Transverse colon (tissue), 4 donors: ENCODE data around the gene NCAPD3. TPM values are rescaled to one million over a fixed set of nuclear protein-coding genes. Genes with fewer than 3 reads are reported as not detected.

ENCODE experiments used
- DNase-seq: peaks from one replicate; pipeline ENCODE4 v3.0.0-alpha.2; 2019
- H3K27ac ChIP-seq, 4 donors: fragments of 200-600 bp; sonication (generic); 2 replicates each; pipeline ENCODE4 v1.5.1; 2016 to 2018; ENCODE audit warnings: inconsistent platforms in 4 of 4
- H3K27me3 ChIP-seq: fragments of 200-600 bp; sonication (generic); 2 replicates; pipeline ENCODE4 v1.5.1; 2017; ENCODE audit warnings: inconsistent platforms
- H3K36me3 ChIP-seq, 4 donors: fragments of 200-600 bp; sonication (generic); 2 replicates each; pipeline ENCODE4 v1.5.1; 2017 to 2019; ENCODE audit warnings: inconsistent platforms in 4 of 4
- H3K4me1 ChIP-seq, 4 donors: fragments of 200-600 bp; sonication (generic); 2 replicates each; pipeline ENCODE4 v1.5.1; 2017 to 2020; ENCODE audit warnings: inconsistent platforms in 4 of 4
- H3K4me3 ChIP-seq, 4 donors: fragments of 200-600 bp; sonication (generic); 1 replicate in 1 of 4; 2 replicates in 3 of 4; pipeline versions ENCODE4 v1.5.1 to v1.6.1; 2017 to 2019; ENCODE audit warnings: inconsistent platforms in 4 of 4
- H3K9me3 ChIP-seq, 2 donors: fragments of 200-600 bp; sonication (generic); 2 replicates each; pipeline ENCODE4 v1.5.1; 2017 to 2019; ENCODE audit warnings: inconsistent platforms in 2 of 2
- CTCF ChIP-seq, 5 experiments: fragments of 200-600 bp in 3 of 5; fragments of 450-650 bp in 2 of 5; sonication (generic) in 3 of 5; IDR thresholded peaks; 1 replicate in 2 of 5; 2 replicates in 3 of 5; pipeline ENCODE4 v1.5.1; 2016 to 2017; ENCODE audit warnings: antibody characterized with exemption in 5 of 5, inconsistent platforms in 3 of 5, mild to moderate bottlenecking in 2 of 5, moderate library complexity in 1 of 5
- EP300 ChIP-seq: sonication (generic); formaldehyde crosslinking; IDR thresholded peaks from one replicate; pipeline ENCODE4 v1.6.1; 2017; ENCODE audit warnings: antibody characterized with exemption, low read depth
- POLR2A ChIP-seq: fragments of 450-650 bp; IDR thresholded peaks from one replicate; pipeline ENCODE4 v1.6.1; 2016; ENCODE audit warnings: antibody characterized with exemption, mild to moderate bottlenecking, moderate library complexity
- POLR2AphosphoS5 ChIP-seq, 3 donors: sonication (generic); formaldehyde crosslinking; IDR thresholded peaks; one replicate each; pipeline ENCODE4 v1.6.1; 2016; ENCODE audit warnings: antibody characterized with exemption in 3 of 3
- WGBS, 2 donors: methylation state at CpG; one replicate each; pipeline ENCODE4 v1.1.5; 2018; ENCODE audit warnings: low coverage in 1 of 2; 5-methylcytosine and 5-hydroxymethylcytosine counted together
- in situ Hi-C, 4 donors: fragments of 200-750 bp; cut with MboI; loops; one replicate each; pipeline versions ENCODE4 v1.15.0 to v1.15.1; 2017; ENCODE audit warnings: low sequenced_read_pairs in 3 of 4, low pct_ligation_motif_present in 1 of 4, low pct_unique_long_range_greater_than_20kb in 1 of 4
- intact Hi-C: fragments of 100-400 bp; cut with DNase I; formaldehyde crosslinking; loops from one replicate; pipeline ENCODE4 v1.15.1; 2023; ENCODE audit warnings: low total_unique reads
- total RNA-seq, 4 donors: library from RNA; depleted of rRNA; stranded (reverse); fragments of >200 nt; gene quantifications; one replicate each; pipeline ENCODE4 v1.1.0, GENCODE V29; 2016

Gene NCAPD3
- total RNA-seq, 4 donors from 2014 or later: 7.0 to 21.3 (median 13.8) TPM

- TF ChIP-seq EP300 (no peak), POLR2AphosphoS5 (IDR thresholded peaks at IDR 0.05) (no peak), CTCF (IDR thresholded peaks at IDR 0.05) (no peak), POLR2A (no peak)
- H3K4me1 ChIP-seq: no peaks in the 10 kb centered on the region
- in situ Hi-C loops: no loop called here
- 90 to 96% methylated on average over 4 to 5 of the region's 5 CpGs for WGBS, 2 donors
- intact Hi-C loops: no loop called here
- DNase-seq: no peak
- peaks cover 0 to 35% (median 17%) of the 10 kb centered on the region in 4 donors for H3K36me3 ChIP-seq
- H3K4me3 ChIP-seq: no peak overlapping the region
- H3K27me3 ChIP-seq: no peaks in the 10 kb centered on the region
- no peaks in the 10 kb centered on the region for H3K9me3 ChIP-seq
- H3K27ac ChIP-seq: no peak overlapping the region
These were observed 15.2 kb upstream of the NCAPD3 start for GRCh38 chr11:134238956-134239355.

DNA sequence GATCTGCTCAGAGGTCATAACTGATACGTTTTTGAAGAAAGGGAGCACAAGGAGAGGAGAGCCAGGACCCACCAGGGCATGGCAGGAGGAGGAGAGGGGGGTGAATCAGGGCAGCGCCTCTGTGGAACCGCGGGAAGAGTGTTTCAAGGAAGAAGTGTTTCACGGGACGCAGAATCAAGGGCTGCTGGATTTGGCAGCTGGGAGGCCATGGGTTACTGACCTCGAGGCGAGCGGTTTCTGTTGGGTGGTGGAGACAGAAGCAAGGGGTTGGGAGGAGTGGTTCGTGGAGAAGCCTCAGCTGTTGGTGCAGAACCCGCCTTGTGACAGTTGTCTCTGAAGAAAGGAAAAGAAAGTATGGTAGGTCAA is 13.8 kb upstream of the NCAPD3 start:
- Histone ChIP-seq H3K9me3 (no peaks in the 10 kb centered on the region), H3K36me3 (peaks cover 0 to 26% (median 11%) of the 10 kb centered on the region in 4 donors), H3K4me1 (no peaks in the 10 kb centered on the region), H3K27ac (no peak overlapping the region), H3K4me3 (no peak overlapping the region), H3K27me3 (no peaks in the 10 kb centered on the region)
- intact Hi-C loops (no loop called here), in situ Hi-C loops (no loop called here)
- WGBS, 2 donors: 89 to 92% methylated on average over 11 of the region's 11 CpGs
- TF ChIP-seq CTCF (IDR thresholded peaks at IDR 0.05) (no peak), EP300 (no peak), POLR2AphosphoS5 (IDR thresholded peaks at IDR 0.05) (no peak), POLR2A (no peak)
- no peak for DNase-seq

GRCh38 chr11:134236834-134237556 is 13.2 kb upstream of the NCAPD3 start:
- in situ Hi-C loops (no loop called here), intact Hi-C loops (no loop called here)
- no peak for DNase-seq

DNA sequence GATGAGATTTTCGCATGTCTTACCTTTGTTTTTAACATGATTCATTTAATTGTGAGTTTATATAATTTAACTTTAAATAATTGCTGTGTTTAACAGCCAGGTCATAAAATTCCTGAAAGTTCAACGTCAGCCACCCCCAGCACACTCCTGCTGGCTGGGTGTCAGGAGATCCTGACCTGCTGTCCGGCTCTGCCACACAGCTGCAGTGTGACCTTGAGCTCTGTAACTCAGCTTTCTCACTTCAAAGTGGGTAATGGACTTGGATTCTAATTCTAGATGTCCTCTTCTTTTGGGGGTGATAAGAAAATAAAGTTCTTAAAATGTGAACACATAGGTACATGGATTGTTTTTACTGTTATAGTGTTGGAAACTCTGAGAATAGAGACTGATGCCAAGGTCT is 11.6 kb upstream of the NCAPD3 start:
- Histone ChIP-seq H3K36me3 (peaks cover 0 to 12% (median 4%) of the 10 kb centered on the region in 4 donors), H3K27me3 (no peaks in the 10 kb centered on the region), H3K9me3 (no peaks in the 10 kb centered on the region), H3K4me1 (peaks cover 0 to 5% (median 0%) of the 10 kb centered on the region in 4 donors), H3K27ac (no peak overlapping the region), H3K4me3 (no peak overlapping the region)
- no peak for DNase-seq
- intact Hi-C loops (no loop called here), in situ Hi-C loops (no loop called here)
- WGBS, 2 donors: 80% methylated on average over 3 of the region's 3 CpGs; no CpG with 5 or more reads in 1 of the 2 donors
- TF ChIP-seq EP300 (no peak), POLR2A (no peak), POLR2AphosphoS5 (IDR thresholded peaks at IDR 0.05) (no peak), CTCF (IDR thresholded peaks at IDR 0.05) (no peak)

More at GRCh38 chr11:134236834-134237556, 13.2 kb upstream of the NCAPD3 start:
- Histone ChIP-seq H3K27me3 (no peaks in the 10 kb centered on the region), H3K27ac (no peak overlapping the region), H3K4me1 (no peaks in the 10 kb centered on the region), H3K9me3 (no peaks in the 10 kb centered on the region), H3K4me3 (no peak overlapping the region), H3K36me3 (peaks cover 0 to 21% (median 9%) of the 10 kb centered on the region in 4 donors)
- 94 to 97% methylated on average over 6 to 7 of the region's 7 CpGs for WGBS, 2 donors
- TF ChIP-seq POLR2A (no peak), CTCF (IDR thresholded peaks at IDR 0.05) (no peak), POLR2AphosphoS5 (IDR thresholded peaks at IDR 0.05) (no peak), EP300 (no peak)
